ENCODE results near the gene CALN1.

DNA sequence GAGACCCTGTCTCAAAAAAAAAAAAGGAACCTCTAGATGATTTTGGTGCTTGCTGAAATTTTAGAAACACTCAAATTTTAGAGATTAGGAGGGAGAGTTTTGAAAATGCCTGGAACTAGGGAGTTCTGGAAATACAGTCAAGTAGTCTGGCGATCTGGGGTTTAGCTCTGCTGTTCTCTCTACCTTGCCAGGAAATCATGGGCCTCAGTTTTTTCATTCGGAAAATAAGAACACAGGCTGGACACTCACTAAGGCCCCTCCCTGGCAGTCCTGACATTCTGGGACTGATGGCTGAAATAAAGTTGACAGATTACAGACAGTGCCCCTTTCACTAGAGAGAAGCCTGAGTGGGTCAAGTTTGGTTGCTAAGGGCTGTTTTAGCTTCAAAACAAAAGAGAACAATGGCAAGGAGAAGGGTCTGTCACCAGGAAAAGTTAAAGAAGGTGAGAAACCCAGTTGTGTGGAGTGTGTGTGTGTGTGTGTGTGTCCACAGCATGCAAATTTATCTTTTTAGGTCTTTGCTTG is 25.0 kb upstream of the CALN1 start:
- TF ChIP-seq, protein P1, sequence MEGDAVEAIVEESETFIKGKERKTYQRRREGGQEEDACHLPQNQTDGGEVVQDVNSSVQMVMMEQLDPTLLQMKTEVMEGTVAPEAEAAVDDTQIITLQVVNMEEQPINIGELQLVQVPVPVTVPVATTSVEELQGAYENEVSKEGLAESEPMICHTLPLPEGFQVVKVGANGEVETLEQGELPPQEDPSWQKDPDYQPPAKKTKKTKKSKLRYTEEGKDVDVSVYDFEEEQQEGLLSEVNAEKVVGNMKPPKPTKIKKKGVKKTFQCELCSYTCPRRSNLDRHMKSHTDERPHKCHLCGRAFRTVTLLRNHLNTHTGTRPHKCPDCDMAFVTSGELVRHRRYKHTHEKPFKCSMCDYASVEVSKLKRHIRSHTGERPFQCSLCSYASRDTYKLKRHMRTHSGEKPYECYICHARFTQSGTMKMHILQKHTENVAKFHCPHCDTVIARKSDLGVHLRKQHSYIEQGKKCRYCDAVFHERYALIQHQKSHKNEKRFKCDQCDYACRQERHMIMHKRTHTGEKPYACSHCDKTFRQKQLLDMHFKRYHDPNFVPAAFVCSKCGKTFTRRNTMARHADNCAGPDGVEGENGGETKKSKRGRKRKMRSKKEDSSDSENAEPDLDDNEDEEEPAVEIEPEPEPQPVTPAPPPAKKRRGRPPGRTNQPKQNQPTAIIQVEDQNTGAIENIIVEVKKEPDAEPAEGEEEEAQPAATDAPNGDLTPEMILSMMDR (IDR thresholded peaks at IDR 0.05; ENCODE audit: low read length): no peak
- no peak for TF ChIP-seq EZH2 (IDR thresholded peaks at IDR 0.05; ENCODE audit: borderline replicate concordance, low read length)
